K562 (cell line): ENCODE measurements around the gene CHD2. TPM values are rescaled to one million over a fixed set of nuclear protein-coding genes. Genes with fewer than 3 reads are reported as not detected.

ENCODE experiments used
- DEAF1 ChIP-seq: fragments of 450-650 bp; formaldehyde crosslinking; IDR thresholded peaks from 2 replicates; pipeline ENCODE4 v1.4.0; 2020; ENCODE audit warnings: mild to moderate bottlenecking, moderate library complexity
- E2F4 ChIP-seq: sonication (generic); formaldehyde crosslinking; IDR thresholded peaks from 2 replicates; pipeline ENCODE4 v1.8.0; 2022; ENCODE audit warnings: mild to moderate bottlenecking, low read depth, missing genetic modification reagents
- EHMT2 ChIP-seq: fragments of 450-650 bp; IDR thresholded peaks from 2 replicates; pipeline ENCODE4 v1.6.1; 2018; ENCODE audit warnings: antibody characterized with exemption
- POLR2G ChIP-seq: fragments of 200-400 bp; formaldehyde crosslinking; IDR thresholded peaks from 2 replicates; pipeline ENCODE4 v1.6.1; 2017; ENCODE audit warnings: low read depth, mild to moderate bottlenecking, antibody characterized with exemption, low read length, moderate library complexity
- RBM34 ChIP-seq: fragments of 200-400 bp; formaldehyde crosslinking; IDR thresholded peaks from 2 replicates; pipeline ENCODE4 v1.6.1; 2018; ENCODE audit warnings: low read length, borderline replicate concordance; ENCODE audit not compliant: insufficient read depth
- SMARCB1 ChIP-seq: IDR thresholded peaks from 2 replicates; pipeline ENCODE4 v1.6.1; 2011; ENCODE audit warnings: improper control_type of control experiment, low read depth; ENCODE audit not compliant: insufficient read length
- SPI1 ChIP-seq: IDR thresholded peaks from 2 replicates; pipeline ENCODE4 v1.6.1; 2011; ENCODE audit warnings: low read depth, low read length, control low read depth, borderline replicate concordance
- ZFX ChIP-seq: sonication (generic); formaldehyde crosslinking; IDR thresholded peaks from 2 replicates; pipeline ENCODE4 v1.8.0; 2022; ENCODE audit warnings: mild to moderate bottlenecking, missing genetic modification reagents, moderate library complexity
- polyA plus RNA-seq, 8 experiments: library from polyadenylated mRNA; depleted of rRNA in 4 of 8; stranded (reverse) in 5 of 8; unstranded in 3 of 8; fragments of >200 nt; fragmentation: Nextera tagmentation in 2 of 8; fragmentation: Illumina TruSeq in 1 of 8; extraction: Ambion mirVana in 2 of 8; extraction: Trizol in 1 of 8; gene quantifications; 2 replicates each; pipeline versions ENCODE4 v1.2.1 to v1.2.3, GENCODE V29; 2011 to 2014; ENCODE audit warnings: inconsistent platforms in 1 of 8, missing spikeins in 1 of 8
- total RNA-seq, 7 experiments: library from RNA; depleted of rRNA in 6 of 7; stranded (reverse); fragments of >200 nt in 6 of 7; fragmentation: Illumina TruSeq in 2 of 7; extraction: Trizol in 2 of 7; gene quantifications; 2 replicates each; pipeline versions ENCODE4 v1.2.1 to v1.2.3, GENCODE V29; 2011 to 2021; ENCODE audit warnings: low replicate concordance in 1 of 7
- TF ChIP-seq, protein P1 (sequence below), 2 experiments: fragments of 450-650 bp in 1 of 2; sonication (generic) in 1 of 2; formaldehyde crosslinking in 1 of 2; IDR thresholded peaks; 2 replicates each; pipeline versions ENCODE4 v1.7.1 to v1.9.0; 2016 to 2022; ENCODE audit warnings: inconsistent platforms in 1 of 2, mild to moderate bottlenecking in 1 of 2, missing genetic modification reagents in 1 of 2

Gene CHD2
- total and polyA plus RNA-seq, 9 of the 15 experiments (the other 6 are each of a cell fraction or from before 2014, with no cell fraction given), result 38.9 to 70.8 (median 56.2) TPM

DNA sequence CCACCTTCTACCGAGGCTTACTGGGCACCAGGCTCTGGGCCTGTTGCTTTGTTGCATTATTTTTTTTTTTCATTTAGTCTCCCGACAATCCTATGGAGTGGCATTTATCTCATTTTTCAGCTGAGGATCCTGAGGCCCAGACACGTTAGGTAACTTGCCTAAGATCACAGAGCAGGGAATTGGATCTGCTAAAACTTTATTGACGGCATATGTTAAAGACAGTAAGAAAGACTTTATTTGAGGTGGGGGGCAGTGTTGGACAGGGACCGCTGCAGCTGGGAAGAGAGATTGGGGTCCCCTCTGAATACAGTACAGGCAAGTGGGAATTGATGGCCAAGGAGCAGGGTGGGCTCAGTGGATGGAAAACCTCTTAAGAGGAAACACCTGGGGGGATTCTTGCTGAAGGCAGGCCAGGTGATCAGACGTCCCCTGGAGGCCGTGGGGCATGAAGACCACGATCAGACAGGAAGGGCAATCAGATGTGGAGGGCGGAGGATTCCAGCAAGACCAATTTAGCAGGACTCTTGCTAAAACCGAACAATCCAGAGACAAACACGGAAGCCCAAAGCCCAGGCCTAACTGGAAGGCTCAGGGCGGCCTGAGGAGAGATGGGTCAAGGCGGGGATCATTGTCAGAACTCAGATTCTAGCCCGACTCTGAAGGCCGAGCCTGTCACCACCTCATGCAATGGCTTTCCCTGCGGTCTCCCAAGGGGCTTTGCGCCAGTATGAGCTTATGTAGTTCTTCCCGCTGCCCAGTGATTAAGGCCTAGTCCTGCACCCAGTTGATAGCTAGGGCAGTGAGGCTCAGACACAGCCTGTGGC is 135.2 kb downstream of the CHD2 start (continued):
- TF ChIP-seq, protein P1, sequence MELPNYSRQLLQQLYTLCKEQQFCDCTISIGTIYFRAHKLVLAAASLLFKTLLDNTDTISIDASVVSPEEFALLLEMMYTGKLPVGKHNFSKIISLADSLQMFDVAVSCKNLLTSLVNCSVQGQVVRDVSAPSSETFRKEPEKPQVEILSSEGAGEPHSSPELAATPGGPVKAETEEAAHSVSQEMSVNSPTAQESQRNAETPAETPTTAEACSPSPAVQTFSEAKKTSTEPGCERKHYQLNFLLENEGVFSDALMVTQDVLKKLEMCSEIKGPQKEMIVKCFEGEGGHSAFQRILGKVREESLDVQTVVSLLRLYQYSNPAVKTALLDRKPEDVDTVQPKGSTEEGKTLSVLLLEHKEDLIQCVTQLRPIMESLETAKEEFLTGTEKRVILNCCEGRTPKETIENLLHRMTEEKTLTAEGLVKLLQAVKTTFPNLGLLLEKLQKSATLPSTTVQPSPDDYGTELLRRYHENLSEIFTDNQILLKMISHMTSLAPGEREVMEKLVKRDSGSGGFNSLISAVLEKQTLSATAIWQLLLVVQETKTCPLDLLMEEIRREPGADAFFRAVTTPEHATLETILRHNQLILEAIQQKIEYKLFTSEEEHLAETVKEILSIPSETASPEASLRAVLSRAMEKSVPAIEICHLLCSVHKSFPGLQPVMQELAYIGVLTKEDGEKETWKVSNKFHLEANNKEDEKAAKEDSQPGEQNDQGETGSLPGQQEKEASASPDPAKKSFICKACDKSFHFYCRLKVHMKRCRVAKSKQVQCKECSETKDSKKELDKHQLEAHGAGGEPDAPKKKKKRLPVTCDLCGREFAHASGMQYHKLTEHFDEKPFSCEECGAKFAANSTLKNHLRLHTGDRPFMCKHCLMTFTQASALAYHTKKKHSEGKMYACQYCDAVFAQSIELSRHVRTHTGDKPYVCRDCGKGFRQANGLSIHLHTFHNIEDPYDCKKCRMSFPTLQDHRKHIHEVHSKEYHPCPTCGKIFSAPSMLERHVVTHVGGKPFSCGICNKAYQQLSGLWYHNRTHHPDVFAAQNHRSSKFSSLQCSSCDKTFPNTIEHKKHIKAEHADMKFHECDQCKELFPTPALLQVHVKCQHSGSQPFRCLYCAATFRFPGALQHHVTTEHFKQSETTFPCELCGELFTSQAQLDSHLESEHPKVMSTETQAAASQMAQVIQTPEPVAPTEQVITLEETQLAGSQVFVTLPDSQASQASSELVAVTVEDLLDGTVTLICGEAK (IDR thresholded peaks at IDR 0.05), result peak; percentile 78
- TF ChIP-seq, protein P1 (CRISPR knock-in tag; IDR thresholded peaks at IDR 0.05), result peak; percentile 63; the same call in 1 of the 2 replicates
- TF ChIP-seq E2F4 (CRISPR knock-in tag) (no peak), SPI1 (no peak), EHMT2 (no peak), DEAF1 (no peak), POLR2G (0 out of 2 replicates have a peak, but pooled peaks have one; percentile 0), ZFX (CRISPR knock-in tag) (peak; percentile 35), SMARCB1 (no peak), RBM34 (no peak)
